Smooth muscle cell (in vitro differentiated cells): Measurements from ENCODE around the gene KBTBD12. TPM values are rescaled to one million over a fixed set of nuclear protein-coding genes. Genes with fewer than 3 reads are reported as not detected.

ENCODE experiments used
- DNase-seq: peaks from one replicate; lab custom pipeline; 2025; ENCODE audit not compliant: unreplicated experiment; lab: John Stamatoyannopoulos, UW
- H2AFZ ChIP-seq: fragments of 200-600 bp; sonication (generic); 2 replicates; pipeline ENCODE4 v1.6.0; 2016; ENCODE audit warnings: antibody characterized with exemption, low read depth, mild to moderate bottlenecking
- H3F3A ChIP-seq: fragments of 200-600 bp; sonication (generic); 2 replicates; pipeline ENCODE4 v1.6.0; 2017; ENCODE audit warnings: antibody characterized with exemption, low read depth
- H3K27ac ChIP-seq: fragments of 200-600 bp; sonication (generic); 2 replicates; pipeline ENCODE4 v1.5.1; 2016; ENCODE audit warnings: low read depth, mild to moderate bottlenecking
- H3K27me3 ChIP-seq: fragments of 200-600 bp; sonication (generic); 2 replicates; pipeline ENCODE4 v1.6.1; 2016; ENCODE audit warnings: low read depth, mild to moderate bottlenecking
- H3K36me3 ChIP-seq: fragments of 200-600 bp; sonication (generic); 2 replicates; pipeline ENCODE4 v1.5.1; 2016; ENCODE audit warnings: low read depth
- H3K4me1 ChIP-seq: fragments of 200-600 bp; sonication (generic); 2 replicates; pipeline ENCODE4 v1.5.1; 2016; ENCODE audit warnings: low read depth
- H3K4me2 ChIP-seq: fragments of 200-600 bp; sonication (generic); 2 replicates; pipeline ENCODE4 v1.6.0; 2016; ENCODE audit warnings: mild to moderate bottlenecking
- H3K4me3 ChIP-seq: fragments of 200-600 bp; sonication (generic); 2 replicates; pipeline ENCODE4 v1.5.1; 2016; ENCODE audit warnings: mild to moderate bottlenecking
- H3K79me2 ChIP-seq: fragments of 200-600 bp; sonication (generic); 2 replicates; pipeline ENCODE4 v1.6.0; 2016; ENCODE audit warnings: low read depth, mild to moderate bottlenecking
- H3K9ac ChIP-seq: fragments of 200-600 bp; sonication (generic); 2 replicates; pipeline ENCODE4 v1.6.0; 2016; ENCODE audit warnings: low read depth
- H3K9me3 ChIP-seq: fragments of 200-600 bp; sonication (generic); replicated peaks from 2 replicates; pipeline ENCODE4 v1.5.1; 2016; ENCODE audit warnings: low read depth
- H4K20me1 ChIP-seq: fragments of 200-600 bp; sonication (generic); 2 replicates; pipeline ENCODE4 v1.6.0; 2016; ENCODE audit warnings: low read depth
- WGBS: methylation state at CpG from one replicate; pipeline ENCODE4 v1.1.7; 2016; ENCODE audit warnings: low lambda C conversion rate; 5-methylcytosine and 5-hydroxymethylcytosine counted together
- polyA plus RNA-seq: library from polyadenylated mRNA; unstranded; fragments of >200 nt; fragmentation: Nextera tagmentation; extraction: Ambion mirVana; gene quantifications from 2 replicates; pipeline ENCODE4 v1.2.1, GENCODE V29; 2016
- total RNA-seq: library from RNA; depleted of rRNA; stranded (reverse); fragments of >200 nt; gene quantifications from 2 replicates; pipeline ENCODE4 v1.2.3, GENCODE V29; 2014
- TF ChIP-seq, protein P1 (sequence below): fragments of 200-600 bp; sonication (generic); IDR thresholded peaks from 2 replicates; pipeline ENCODE4 v1.5.1; 2017; ENCODE audit warnings: borderline replicate concordance, mild to moderate bottlenecking, antibody characterized with exemption; ENCODE audit not compliant: insufficient read depth, poor library complexity, severe bottlenecking

The KBTBD12 gene
- total and polyA plus RNA-seq, 2 experiments from 2014 or later = not detected

- H3K9ac ChIP-seq = no peak overlapping the region
- H3K4me2 ChIP-seq = no peak overlapping the region
- no peak for DNase-seq
- no peaks in the 10 kb centered on the region for H3K79me2 ChIP-seq
- TF ChIP-seq, protein P1, sequence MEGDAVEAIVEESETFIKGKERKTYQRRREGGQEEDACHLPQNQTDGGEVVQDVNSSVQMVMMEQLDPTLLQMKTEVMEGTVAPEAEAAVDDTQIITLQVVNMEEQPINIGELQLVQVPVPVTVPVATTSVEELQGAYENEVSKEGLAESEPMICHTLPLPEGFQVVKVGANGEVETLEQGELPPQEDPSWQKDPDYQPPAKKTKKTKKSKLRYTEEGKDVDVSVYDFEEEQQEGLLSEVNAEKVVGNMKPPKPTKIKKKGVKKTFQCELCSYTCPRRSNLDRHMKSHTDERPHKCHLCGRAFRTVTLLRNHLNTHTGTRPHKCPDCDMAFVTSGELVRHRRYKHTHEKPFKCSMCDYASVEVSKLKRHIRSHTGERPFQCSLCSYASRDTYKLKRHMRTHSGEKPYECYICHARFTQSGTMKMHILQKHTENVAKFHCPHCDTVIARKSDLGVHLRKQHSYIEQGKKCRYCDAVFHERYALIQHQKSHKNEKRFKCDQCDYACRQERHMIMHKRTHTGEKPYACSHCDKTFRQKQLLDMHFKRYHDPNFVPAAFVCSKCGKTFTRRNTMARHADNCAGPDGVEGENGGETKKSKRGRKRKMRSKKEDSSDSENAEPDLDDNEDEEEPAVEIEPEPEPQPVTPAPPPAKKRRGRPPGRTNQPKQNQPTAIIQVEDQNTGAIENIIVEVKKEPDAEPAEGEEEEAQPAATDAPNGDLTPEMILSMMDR = no peak
- H4K20me1 ChIP-seq = no peaks in the 10 kb centered on the region
- H3F3A ChIP-seq = no peaks in the 10 kb centered on the region
- no peak overlapping the region for H3K4me3 ChIP-seq
- H2AFZ ChIP-seq = no peak overlapping the region
- no peaks in the 10 kb centered on the region for H3K4me1 ChIP-seq
- WGBS = 95% methylated on average over 11 of the region's 11 CpGs
- H3K27ac ChIP-seq = no peak overlapping the region
- H3K9me3 ChIP-seq = no peaks in the 10 kb centered on the region
- no peaks in the 10 kb centered on the region for H3K27me3 ChIP-seq
- H3K36me3 ChIP-seq = no peaks in the 10 kb centered on the region
Measured at GRCh38 chr3:127986803-127987202, 71.8 kb downstream of the KBTBD12 start.

- no peak overlapping the region for H3K27ac ChIP-seq
- H3K9ac ChIP-seq = no peak overlapping the region
- TF ChIP-seq, protein P1 = no peak
- no peaks in the 10 kb centered on the region for H4K20me1 ChIP-seq
- no peaks in the 10 kb centered on the region for H3K4me1 ChIP-seq
- no peak overlapping the region for H3K4me3 ChIP-seq
- H3K9me3 ChIP-seq = no peaks in the 10 kb centered on the region
- no peaks in the 10 kb centered on the region for H3K27me3 ChIP-seq
- no peaks in the 10 kb centered on the region for H3F3A ChIP-seq
- H3K36me3 ChIP-seq = no peaks in the 10 kb centered on the region
- no peak overlapping the region for H2AFZ ChIP-seq
- DNase-seq = no peak
- H3K79me2 ChIP-seq = no peaks in the 10 kb centered on the region
- no peak overlapping the region for H3K4me2 ChIP-seq
- 93% methylated on average over 7 of the region's 7 CpGs for WGBS
Measured at GRCh38 chr3:127987309-127987995, 72.4 kb downstream of the KBTBD12 start.

- TF ChIP-seq, protein P1 = no peak
- H3K27ac ChIP-seq = no peak overlapping the region
- no peaks in the 10 kb centered on the region for H3K9me3 ChIP-seq
- no peak overlapping the region for H3K9ac ChIP-seq
- H2AFZ ChIP-seq = no peak overlapping the region
- WGBS = 55% methylated on average over 11 of the region's 11 CpGs
- no peaks in the 10 kb centered on the region for H3K27me3 ChIP-seq
- no peak overlapping the region for H3K4me2 ChIP-seq
- no peak overlapping the region for H3K4me3 ChIP-seq
- H3K79me2 ChIP-seq = no peaks in the 10 kb centered on the region
- no peaks in the 10 kb centered on the region for H3K36me3 ChIP-seq
- no peaks in the 10 kb centered on the region for H3K4me1 ChIP-seq
- H3F3A ChIP-seq = no peaks in the 10 kb centered on the region
- no peak for DNase-seq
- H4K20me1 ChIP-seq = no peaks in the 10 kb centered on the region
Measured at GRCh38 chr3:127988770-127989557, 73.9 kb downstream of the KBTBD12 start.
